Transverse colon (tissue), 3 donors: Measurements from ENCODE around the gene ITGB2.

Source experiments
- POLR2A ChIP-seq: fragments of 450-650 bp; IDR thresholded peaks from one replicate; pipeline ENCODE4 v1.6.1; 2016; ENCODE audit warnings: antibody characterized with exemption, mild to moderate bottlenecking, moderate library complexity
- TF ChIP-seq, protein P1 (sequence below), 5 experiments: fragments of 200-600 bp in 3 of 5; fragments of 450-650 bp in 2 of 5; sonication (generic) in 3 of 5; IDR thresholded peaks; 1 replicate in 2 of 5; 2 replicates in 3 of 5; pipeline ENCODE4 v1.5.1; 2016 to 2017; ENCODE audit warnings: antibody characterized with exemption in 5 of 5, inconsistent platforms in 3 of 5, mild to moderate bottlenecking in 2 of 5, moderate library complexity in 1 of 5

GRCh38 chr21:44872649-44873355 lies 47.9 kb downstream of the ITGB2 start:
- TF ChIP-seq, protein P1, sequence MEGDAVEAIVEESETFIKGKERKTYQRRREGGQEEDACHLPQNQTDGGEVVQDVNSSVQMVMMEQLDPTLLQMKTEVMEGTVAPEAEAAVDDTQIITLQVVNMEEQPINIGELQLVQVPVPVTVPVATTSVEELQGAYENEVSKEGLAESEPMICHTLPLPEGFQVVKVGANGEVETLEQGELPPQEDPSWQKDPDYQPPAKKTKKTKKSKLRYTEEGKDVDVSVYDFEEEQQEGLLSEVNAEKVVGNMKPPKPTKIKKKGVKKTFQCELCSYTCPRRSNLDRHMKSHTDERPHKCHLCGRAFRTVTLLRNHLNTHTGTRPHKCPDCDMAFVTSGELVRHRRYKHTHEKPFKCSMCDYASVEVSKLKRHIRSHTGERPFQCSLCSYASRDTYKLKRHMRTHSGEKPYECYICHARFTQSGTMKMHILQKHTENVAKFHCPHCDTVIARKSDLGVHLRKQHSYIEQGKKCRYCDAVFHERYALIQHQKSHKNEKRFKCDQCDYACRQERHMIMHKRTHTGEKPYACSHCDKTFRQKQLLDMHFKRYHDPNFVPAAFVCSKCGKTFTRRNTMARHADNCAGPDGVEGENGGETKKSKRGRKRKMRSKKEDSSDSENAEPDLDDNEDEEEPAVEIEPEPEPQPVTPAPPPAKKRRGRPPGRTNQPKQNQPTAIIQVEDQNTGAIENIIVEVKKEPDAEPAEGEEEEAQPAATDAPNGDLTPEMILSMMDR (IDR thresholded peaks at IDR 0.05) = no peak
- no peak for TF ChIP-seq POLR2A
